ENCODE measurements around the gene ASTE1. TPM values are rescaled to one million over a fixed set of nuclear protein-coding genes. Genes with fewer than 3 reads are reported as not detected.

ASTE1 gene, protein sequence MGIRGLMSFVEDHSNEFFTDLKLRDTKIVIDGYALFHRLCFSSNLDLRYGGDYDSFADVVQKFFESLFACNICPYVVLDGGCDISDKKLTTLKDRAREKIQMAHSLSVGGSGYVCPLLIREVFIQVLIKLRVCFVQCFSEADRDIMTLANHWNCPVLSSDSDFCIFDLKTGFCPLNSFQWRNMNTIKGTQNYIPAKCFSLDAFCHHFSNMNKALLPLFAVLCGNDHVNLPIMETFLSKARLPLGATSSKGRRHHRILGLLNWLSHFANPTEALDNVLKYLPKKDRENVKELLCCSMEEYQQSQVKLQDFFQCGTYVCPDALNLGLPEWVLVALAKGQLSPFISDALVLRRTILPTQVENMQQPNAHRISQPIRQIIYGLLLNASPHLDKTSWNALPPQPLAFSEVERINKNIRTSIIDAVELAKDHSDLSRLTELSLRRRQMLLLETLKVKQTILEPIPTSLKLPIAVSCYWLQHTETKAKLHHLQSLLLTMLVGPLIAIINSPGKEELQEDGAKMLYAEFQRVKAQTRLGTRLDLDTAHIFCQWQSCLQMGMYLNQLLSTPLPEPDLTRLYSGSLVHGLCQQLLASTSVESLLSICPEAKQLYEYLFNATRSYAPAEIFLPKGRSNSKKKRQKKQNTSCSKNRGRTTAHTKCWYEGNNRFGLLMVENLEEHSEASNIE
- 4.5 and 5.5 TPM in 2 replicates for total RNA-seq (2014; rRNA removed; shearing (Covaris generic))

DNA sequence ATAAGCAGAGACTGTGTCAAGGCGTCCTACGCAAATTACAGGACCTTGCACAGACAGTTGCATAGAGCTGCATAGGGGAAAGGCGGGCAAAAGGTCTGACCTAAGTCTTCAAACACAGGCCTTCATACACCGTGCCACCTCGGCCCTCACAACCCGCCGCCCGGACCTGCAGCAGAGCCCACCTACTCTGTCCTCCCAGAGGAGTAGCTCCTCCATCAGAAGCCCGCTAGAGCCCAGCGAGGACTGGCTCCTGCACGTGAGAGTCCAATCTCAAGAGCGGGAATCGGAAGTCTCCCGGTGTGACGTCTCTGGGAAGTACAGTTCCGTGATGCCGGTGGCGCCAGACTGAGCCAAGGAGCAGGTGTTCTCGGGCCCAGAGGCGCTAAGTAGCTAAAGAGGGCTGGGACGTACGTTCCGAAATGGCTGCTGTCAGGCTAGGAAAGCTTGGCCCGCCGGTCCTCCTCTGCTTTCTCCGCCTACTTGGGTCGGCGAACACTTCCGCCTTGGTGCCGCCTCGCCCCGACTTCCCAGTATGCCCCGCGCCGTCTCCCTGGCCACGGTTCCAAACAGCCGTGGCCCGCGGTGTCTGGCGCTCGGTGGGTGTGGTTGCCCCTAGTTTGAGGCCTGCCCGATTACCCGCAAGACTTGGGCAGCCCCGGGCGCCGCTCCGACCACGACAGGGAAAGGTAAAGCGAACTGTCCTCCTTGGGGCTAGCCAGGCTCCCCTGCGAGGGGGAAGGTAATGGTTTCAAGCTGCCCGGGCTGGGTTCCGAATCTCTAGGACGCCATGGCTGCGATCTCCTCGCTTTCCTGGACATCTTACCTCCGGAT lies at the start of gene ASTE1, which contains the start of gene NEK11:
Gene ASTE1, minus strand, starts transcription at position 505 of the 831 bp plus-strand sequence. CDS start 1,519 bp downstream, outside the sequence.
Gene NEK11, plus strand, starts transcription at position 557 of the 831 bp plus-strand sequence. CDS start 2,832 bp downstream, outside the sequence.

Other genes starting within 250 kb of the ASTE1 start
- 37.7 and 37.9 TPM in 2 replicates for gene ATP2C1, start 132.7 kb downstream of the ASTE1 start, total RNA-seq (2014; rRNA removed; shearing (Covaris generic))
- gene NEK11, start 52 bp upstream of the ASTE1 start, total RNA-seq (2014; rRNA removed; shearing (Covaris generic)) = 1.0 TPM in 2 replicates

All from A375 (cell line).